Left cardiac atrium (tissue), 4 donors: ENCODE results near the gene ZNF423. TPM values are rescaled to one million over a fixed set of nuclear protein-coding genes. Genes with fewer than 3 reads are reported as not detected.
A peak's percentile ranks its signal among the peaks of the same experiment; 100 is the strongest.
"Not testable (repeated sequence)": the region's sequence is repeated elsewhere in the genome, so short reads cannot be mapped to it uniquely, and the experiment has no call there.

Source experiments
- ATAC-seq, 2 donors: fragments of 200-7000 bp; cut with Tn5 transposase; one replicate each; pipeline ENCODE4 v1.9.1; 2020; ENCODE audit warnings: mild to moderate bottlenecking in 2 of 2, moderate library complexity in 2 of 2
- DNase-seq: peaks from one replicate; pipeline ENCODE4 v3.0.0-alpha.2; 2020
- intact Hi-C, 2 donors: fragments of 100-400 bp; cut with DNase I; formaldehyde crosslinking; loops; one replicate each; pipeline versions ENCODE4 v1.14.1 to v1.15.1; 2022 to 2023
- total RNA-seq, 2 donors: library from RNA; stranded (reverse); fragmentation: NEBNext Ultra II Directional; extraction: Animal tissue kit (Norgen Biotek cat#: 25700); gene quantifications; one replicate each; pipeline ENCODE4 v1.2.1, GENCODE V29; 2021
- donor health status: DM: no; HTN: yes; CAD: no.
- donor health status: DM: no; HTN: yes; CAD: no; lungs with severe emphysema.
- donor health status: DM: yes; HTN: yes; CAD: no.
- donor health status: Dilated cardiomyopathy.

The ZNF423 gene
- total RNA-seq, 2 donors from 2014 or later = 11.1 to 13.8 TPM

DNA sequence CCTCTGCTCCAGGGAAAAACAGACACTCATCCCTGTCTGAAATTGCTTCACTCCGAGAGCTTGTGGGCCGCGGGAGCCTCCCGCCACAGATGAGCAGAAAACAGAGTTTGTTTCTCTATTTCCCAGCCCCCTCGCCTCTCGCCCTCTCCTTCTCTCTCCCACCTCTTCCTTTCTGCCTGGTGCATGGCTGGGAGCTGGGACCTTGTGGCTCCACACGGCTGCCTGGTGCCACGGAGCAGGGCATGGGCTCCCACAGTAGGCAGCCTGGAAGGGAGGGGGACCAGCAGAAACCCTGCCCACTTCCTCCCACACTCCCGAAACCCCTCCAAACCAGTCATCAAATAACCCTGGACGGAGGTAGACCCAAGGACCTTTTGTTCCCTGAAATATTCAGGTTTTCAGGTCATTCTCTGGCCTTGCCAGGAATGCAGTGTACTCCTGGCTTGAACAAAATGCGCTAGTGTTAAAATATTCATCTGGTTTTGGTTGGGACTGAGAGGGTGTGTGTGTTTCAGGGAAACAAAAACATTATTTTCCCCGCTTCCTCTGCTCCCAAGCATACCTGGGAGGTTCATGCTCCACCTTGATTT, 277.4 kb downstream of the ZNF423 start:
- DNase-seq (no peak), ATAC-seq (no peak)
- intact Hi-C loops = no loop called here

DNA sequence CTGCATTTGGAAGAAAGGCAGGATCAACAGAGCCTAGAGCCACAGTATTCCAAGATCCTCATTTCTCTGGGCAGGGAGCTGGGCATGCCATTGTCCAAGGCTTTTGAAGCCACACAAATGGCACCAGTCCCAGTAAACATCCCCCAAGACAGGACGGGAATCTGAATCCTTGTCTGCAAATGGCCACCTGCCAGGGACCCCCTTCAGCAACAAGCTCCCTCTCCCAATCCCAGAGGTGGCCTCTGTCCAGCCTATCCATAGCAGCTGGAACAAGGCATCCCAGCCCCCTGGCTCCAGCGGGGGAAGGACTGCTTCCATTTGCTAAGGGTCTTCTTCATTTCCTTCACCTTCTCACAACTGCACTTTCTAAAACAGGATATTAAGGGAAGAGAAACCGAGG, 277.9 kb downstream of the ZNF423 start:
- DNase-seq (no peak), ATAC-seq (no peak)
- intact Hi-C loops = no loop called here

DNA sequence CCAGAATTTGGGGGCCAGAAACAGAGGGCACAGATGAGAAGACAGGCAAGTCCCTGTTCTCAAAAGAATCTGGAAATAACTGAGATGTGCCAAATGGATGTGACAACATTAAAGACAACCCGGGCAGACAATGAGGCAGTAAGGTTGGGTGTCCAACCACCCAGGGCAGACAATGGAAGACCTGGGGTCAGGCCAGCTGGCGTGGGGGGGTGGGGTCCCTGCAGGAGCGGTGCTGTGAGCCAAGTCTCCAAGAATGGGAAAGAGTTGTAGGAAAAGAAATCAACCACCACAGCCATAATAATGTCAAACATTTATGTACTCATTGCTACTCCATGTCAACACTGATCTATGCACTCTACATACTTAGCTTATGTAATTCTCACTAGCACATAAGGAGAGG, 279.0 kb downstream of the ZNF423 start:
- DNase-seq = no peak
- ATAC-seq = no peak
- intact Hi-C loops = no loop called here

DNA sequence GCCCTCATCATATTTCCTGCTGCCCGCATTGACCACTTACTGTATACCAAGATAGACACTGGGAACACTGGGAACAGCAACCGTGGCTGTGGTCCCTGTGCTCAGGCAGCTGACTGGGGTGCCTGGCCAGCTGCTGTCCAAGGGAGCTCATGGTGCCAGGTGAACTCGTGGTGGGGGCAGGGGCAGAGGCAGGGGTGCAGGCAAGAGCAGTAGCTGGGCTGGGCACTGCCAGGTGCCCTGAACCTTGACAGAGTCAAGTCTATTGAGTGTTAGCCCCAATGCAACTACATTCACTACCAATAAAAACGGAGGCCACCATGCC, 279.8 kb downstream of the ZNF423 start:
- ATAC-seq (no peak), DNase-seq (no peak)

DNA sequence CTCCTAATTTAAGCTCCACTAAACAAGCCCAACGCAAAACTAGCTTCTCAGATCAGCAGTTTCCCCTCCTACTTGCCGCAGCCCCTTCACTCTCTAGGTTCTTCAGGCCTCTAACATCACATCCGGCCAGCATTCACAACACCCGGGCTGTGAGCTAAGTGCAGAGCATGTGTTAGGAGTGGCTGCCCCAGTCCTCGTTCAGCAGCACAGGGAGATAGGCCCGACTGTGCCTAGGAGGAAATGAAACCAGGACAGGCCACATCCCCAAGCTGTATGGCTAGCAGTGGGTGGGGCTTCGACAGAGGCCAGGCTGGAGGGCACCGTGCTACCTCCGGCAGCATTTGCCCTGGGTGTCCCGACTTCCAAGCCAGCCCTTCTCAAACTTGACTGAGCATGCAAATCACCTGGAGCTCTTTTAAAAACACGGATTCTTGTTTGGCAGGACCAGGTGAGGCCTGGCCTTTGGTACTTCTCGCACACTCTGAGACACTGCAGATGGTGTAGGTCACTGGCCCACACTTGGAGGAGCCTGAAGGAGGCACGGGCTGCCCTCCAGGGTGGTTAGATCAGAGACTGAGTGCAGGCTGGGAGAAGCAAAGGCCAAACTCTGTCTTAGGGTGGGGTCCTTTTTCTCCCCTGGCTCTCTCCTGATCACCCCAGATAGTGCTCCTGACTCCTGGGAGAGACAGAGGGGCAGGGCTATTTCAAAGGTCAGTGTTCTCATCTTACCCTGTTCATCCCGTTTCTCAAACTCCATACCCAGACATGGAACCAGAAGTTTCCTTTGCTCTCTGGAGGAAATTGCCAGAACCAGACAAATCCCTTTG, 280.4 kb downstream of the ZNF423 start:
- DNase-seq (peak; percentile 43), ATAC-seq (peak; percentile 66 to 81)
- intact Hi-C loops = no loop called here

More for the DNA sequence above, 279.8 kb downstream of the ZNF423 start:
- intact Hi-C loops = no loop called here

DNA sequence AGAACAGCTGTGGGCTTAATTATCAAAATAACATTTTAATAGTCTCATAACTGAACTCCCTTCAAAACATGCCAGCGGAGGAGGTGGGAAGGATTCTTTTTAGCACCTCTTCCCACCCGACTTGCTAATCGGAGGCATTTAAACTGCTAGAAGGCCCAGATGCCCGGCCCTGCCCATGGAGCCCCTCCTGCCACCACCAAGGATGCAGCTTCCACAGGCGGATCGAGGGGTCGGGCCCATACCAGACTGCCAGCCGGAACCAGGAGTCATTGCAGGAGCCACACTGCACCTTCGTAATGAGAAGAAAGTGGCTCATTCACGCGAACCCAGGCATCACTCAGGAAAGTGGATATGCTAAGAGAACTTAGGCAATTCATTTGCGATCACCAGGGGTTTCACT, 281.1 kb downstream of the ZNF423 start:
- intact Hi-C loops = no loop called here
- ATAC-seq (no peak), DNase-seq (no peak)

DNA sequence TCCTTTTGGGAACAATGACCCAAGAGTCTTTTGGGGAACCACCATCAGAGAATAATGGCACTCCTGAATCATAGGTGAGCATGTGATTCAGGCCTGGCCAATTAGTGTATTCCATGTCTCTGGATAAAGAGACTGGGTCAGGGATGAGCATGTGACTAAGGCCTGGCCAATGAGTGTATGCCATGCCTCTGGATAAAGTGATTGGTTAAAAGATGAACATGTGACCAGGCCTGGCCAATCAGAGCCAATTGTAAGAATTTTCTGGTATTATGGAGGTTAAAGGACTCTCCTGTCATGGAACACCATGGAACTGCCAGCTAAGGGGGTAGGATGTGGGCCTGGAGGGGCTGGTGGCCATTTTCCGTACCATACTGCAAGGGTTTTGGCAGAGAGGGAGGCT, 288.0 kb downstream of the ZNF423 start:
- intact Hi-C loops = no loop called here
- DNase-seq (no peak), ATAC-seq (no peak)

DNA sequence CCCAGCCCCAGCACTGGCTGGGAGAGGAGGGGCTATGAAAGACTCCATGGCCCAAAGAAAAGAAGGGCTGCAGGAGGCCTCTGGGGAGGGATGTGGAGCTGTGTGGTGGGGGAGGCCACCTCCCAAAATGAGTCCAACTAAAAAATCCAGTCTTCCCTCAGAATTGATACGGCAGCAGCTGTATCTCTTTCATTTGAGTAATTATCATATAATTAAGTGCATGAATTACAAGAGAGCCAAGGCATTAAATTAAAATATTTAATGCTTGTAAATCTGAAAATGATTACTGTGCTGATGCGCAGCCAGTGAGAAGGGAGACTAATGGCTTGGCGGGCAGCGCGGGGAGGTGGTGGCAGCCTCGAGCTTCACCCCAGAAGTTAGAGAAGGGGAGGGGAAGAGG, 289.5 kb downstream of the ZNF423 start:
- intact Hi-C loops = no loop called here
- no peak for ATAC-seq
- DNase-seq = no peak

DNA sequence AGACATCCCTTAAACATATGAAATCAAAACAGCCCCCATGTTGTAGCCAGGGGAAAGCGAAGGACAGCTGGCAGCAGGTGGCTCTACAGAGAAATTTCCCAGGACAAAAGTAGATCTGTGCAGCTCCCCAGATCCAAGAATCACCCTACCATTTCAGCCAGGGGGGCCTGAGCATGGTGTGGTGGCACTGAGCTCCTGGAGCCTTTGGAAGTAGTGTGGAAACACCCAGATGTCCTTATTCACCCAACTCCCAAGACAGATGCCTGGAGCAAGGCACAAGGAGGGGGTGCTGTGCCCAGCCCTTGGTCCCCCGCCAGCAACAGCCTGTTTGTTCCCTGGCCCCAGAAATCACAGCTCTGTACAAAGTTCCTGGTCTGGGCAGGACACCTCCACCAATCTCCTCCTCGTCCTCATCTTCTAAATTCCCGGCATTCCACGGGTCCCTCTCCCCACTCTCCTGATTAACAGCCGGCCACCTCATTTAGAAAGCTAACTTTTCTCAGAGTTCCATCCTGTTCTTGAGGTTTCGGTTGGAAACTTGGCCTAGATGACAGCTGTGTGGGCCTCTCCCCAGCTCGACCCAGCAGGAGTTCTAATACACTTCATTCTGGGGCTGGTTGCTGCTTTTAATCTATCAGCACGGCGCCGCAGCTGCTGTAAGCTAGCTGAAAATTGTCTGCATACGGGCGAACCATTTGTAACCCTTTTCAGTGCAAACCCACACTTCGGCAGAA, 291.2 kb downstream of the ZNF423 start:
- no peak for DNase-seq
- peak; percentile 28 to 51 for ATAC-seq
- intact Hi-C loops = no loop called here

DNA sequence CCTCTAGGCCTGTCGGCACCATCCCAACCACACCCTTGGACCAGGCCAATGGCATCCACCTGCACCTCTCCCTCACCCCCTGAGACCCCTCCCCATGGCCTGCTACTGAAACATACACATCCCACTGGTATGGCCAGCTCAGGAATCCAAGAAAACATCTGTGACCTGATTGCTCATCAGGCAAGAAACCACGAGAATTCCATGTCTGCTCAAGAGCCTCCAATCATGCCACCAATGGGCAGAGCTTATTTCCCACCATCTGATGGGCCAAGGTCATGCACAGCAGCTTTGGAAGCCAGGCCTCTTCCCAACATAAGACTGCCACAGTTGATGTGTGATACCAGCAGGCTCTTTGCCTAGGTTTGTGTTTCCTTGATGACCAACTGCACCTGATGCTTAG, 292.2 kb downstream of the ZNF423 start:
- ATAC-seq (no peak), DNase-seq (no peak)
- intact Hi-C loops = no loop called here

DNA sequence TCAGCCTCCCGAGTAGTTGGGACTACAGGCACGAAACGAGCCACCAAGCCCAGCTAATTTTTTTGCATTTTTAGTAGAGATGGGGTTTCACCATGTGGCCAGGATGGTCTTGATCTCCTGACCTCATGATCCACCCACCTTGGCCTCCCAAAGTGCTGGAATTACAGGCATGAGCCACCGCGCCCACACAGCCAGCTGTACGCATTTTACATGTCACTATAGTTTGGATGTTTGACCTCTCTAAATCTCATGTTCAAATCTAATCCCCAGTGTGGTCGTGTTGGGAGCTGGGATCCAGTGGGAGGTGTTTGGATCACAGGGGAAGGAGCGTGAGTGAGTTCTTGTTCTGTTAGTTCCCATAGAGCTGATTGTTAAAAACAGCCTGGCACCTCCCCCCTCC, 293.0 kb downstream of the ZNF423 start:
- intact Hi-C loops, ATAC-seq, DNase-seq: not testable (repeated sequence)

DNA sequence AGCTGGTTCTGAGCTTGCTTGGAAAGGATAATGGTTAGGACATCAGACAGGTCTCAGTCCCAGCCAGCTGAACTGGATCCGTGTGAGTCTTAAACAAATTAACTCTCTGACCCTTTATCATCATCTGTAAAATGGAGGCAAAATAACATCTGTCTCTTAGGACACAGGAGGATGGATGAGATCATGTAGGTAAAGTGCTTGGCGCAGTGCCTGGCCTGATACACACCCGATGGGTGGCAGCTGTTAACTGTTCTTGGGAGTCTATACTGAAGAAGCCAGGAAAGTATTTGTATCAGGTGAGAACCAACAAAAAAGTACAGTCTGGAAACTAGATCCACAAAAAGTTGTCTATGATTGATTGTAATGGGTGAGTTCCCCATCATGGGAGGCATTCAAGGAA, 293.7 kb downstream of the ZNF423 start:
- DNase-seq (no peak), ATAC-seq (no peak)
- intact Hi-C loops = no loop called here

DNA sequence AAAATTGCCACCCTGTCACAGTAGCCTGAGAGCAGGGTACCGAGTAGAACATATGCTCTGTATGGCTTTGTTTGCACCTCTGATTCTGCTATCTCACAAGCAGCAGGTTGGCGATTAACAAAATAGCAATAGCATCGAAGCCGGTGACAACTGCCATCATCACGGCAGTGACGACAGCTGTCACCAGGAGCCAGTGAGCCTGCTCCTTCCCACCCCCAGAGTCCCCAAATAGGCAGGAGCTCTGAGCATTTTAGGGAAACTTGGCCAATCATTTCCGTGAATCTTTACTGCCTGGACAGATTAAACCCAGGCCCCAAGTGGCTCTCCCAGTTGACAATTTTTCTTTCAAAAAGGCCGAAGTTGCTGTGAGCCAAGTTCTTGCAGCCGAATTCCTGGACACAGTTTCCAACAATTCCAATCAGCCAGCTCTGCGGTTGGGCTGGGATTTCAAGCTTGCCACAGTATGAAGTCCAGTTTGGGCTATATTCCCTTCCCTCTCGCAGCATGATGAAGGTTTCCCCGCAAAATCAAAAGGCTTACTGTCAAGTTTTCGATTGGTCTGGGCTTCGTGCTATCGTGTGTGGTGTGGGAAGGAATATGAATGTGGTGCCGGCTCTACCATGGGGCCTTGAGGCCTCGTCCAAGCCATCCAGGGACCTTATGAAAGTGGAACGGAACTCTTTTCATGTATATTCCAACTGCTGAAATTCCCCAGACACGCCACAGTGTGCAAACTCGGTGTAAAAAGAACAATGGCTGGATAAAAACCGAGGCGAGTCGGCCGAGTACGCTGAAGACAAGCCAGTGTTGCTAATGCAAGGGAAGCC, 295.7 kb downstream of the ZNF423 start:
- ATAC-seq = peak; percentile 36 to 73
- peak; percentile 48 for DNase-seq
- intact Hi-C loops = no loop called here

DNA sequence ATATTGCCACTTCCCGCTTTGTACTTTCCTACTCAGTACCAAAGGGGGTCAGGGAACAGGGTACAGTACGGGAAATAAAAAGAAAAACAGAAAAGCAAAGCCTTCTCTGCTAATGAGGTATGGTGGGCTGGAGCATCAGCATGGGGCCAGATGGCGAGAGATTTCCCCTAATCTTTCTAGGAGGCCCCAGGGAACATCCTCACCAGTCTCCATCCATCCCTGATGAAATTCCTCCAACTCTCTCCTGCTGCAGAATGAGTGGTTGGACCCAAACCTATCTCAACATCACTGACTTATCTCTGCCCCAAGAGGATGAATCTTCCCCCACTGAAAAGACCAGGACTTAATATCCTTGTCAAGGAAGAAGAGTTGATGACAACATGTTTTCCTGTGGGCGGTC, 296.7 kb downstream of the ZNF423 start:
- intact Hi-C loops = loop anchor here in 1 of 2 donors (5.0 kb wide), 1 partner anchor 298 kb away; the partner anchor contains the start of gene ZNF423
- ATAC-seq = no peak
- no peak for DNase-seq

DNA sequence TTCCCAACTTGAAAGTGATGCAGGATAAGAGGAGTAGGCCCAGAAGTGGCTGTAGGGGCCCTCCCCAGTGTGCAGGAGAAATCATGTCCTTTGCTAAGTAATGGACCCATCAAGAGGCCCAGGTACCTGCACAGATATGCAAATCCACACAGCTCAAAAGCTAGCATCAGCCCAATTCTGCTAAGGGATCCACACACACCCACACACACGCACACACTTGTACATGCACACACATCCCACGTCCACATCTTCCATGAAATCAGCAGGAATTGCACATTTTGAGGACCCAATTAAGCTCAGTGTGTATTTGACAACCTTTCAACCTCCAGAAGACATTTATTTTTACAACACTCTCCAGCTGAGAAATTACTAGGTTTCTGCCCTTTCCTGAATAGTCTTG, 297.5 kb downstream of the ZNF423 start:
- ATAC-seq (no peak), DNase-seq (no peak)
- intact Hi-C loops = loop anchor here in 1 of 2 donors (5.0 kb wide), 1 partner anchor 299 kb away; the partner anchor contains the start of gene ZNF423

DNA sequence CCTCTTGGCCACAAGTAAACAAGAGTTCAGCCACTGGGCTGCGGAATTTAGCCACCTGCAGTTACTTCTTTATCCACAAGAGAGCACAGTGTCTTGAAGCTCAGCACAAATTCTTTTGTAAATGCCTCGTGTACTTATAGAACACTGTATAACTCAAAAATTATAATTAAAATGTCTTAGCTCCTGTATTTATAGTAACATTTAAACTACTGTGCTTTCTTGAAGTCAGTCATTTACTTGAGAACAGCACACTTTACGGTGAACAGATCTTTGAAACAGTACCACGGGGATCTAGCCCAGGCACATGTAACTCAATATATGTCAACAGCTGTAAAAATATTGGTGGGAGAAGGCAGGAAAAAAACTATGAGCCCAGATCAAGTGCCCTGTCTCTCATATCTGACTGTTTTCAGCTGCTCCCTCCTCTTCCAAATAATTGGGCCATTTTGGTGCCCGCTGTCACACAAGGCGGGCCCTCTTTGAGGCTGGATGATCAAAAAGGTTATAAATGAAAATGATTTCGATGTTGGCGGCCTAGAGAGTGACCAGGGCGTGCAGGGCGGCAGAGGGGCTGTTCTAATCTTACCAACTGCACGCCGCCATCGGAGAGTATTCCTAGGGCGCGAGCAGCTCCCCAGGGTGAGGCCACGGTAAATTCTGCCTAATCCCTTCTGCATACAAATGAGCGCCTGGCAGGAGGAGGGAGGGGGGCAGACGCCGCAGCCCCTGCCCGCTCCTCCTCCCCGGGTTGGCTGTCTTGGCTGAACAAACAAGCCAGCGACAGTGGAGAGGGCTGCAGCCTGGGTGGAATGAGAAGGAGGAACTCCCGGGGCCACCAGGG, 299.1 kb downstream of the ZNF423 start:
- intact Hi-C loops = loop anchor here in 1 of 2 donors (5.0 kb wide), 1 partner anchor 300 kb away; the partner anchor contains the start of gene ZNF423
- DNase-seq = no peak
- no peak for ATAC-seq

DNA sequence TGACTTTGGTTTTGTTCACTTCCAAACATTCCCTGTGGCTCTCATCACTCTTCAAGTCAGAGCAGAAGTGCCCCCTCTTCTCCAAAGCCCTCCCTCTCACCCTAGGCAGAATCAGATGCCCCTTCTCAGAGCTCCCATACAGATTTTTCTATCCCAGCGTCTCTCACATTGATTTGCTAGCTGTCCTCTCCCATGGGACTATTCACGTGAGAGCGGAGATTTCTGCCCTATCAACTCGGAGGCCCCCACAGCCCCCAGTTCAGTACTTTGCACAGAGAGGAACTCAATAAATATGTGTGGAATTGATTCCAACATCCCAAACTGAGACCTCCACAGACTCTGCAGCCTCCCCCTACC, 299.7 kb downstream of the ZNF423 start:
- intact Hi-C loops = loop anchor here in 1 of 2 donors (5.0 kb wide), 1 partner anchor 301 kb away; the partner anchor contains the start of gene ZNF423
- no peak for ATAC-seq
- no peak for DNase-seq

DNA sequence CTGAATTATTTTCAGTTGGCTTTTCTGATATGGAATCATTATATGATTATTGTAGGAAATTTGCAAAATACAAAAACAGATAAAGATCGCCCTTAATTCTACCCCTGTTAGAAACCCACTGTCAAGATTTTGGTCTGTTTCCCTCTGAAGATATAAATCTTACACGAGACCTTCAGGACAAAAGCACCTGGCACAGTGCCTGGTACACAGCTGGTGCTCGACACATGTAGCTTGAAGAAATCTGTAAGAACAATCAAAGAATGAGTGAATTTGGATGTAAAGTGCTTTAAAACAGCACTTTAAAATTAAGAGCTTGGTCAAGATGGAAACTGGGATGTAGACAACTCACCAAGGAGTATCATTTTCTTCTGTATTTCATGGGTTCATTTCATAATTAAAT, 301.2 kb downstream of the ZNF423 start:
- intact Hi-C loops = loop anchor here in 1 of 2 donors (5.0 kb wide), 1 partner anchor 303 kb away; the partner anchor contains the start of gene ZNF423
- ATAC-seq = no peak

More for the DNA sequence above, 301.2 kb downstream of the ZNF423 start:
- DNase-seq = no peak
